Left lung (tissue), 10 donors: ENCODE results near the gene NFATC4. TPM values are rescaled to one million over a fixed set of nuclear protein-coding genes. Genes with fewer than 3 reads are reported as not detected.
A peak's percentile ranks its signal among the peaks of the same experiment; 100 is the strongest.

Experiments used
- ATAC-seq: fragments of 200-7000 bp; cut with Tn5 transposase; one replicate; pipeline ENCODE4 v1.9.1; 2020; ENCODE audit warnings: moderate library complexity
- DNase-seq, 4 donors: peaks; one replicate each; pipeline ENCODE4 v3.0.0-alpha.2; 2013 to 2020
- H3K27ac ChIP-seq, 2 donors: fragments of 200-600 bp; sonication (generic) in 1 of 2; one replicate each; pipeline versions ENCODE4 v1.5.0 to v1.8.0; 2020 to 2021
- H3K27me3 ChIP-seq, 2 donors: fragments of 200-600 bp; sonication (generic) in 1 of 2; one replicate each; pipeline versions ENCODE4 v1.5.0 to v1.8.0; 2020 to 2021
- H3K36me3 ChIP-seq, 2 donors: fragments of 200-600 bp; sonication (generic) in 1 of 2; one replicate each; pipeline versions ENCODE4 v1.5.0 to v1.8.0; 2020 to 2021
- H3K4me1 ChIP-seq, 2 donors: fragments of 200-600 bp; one replicate each; pipeline ENCODE4 v1.8.0; 2021
- H3K4me3 ChIP-seq, 2 donors: fragments of 200-600 bp; sonication (generic) in 1 of 2; one replicate each; pipeline versions ENCODE4 v1.5.0 to v1.8.0; 2020 to 2021; ENCODE audit warnings: mild to moderate bottlenecking in 1 of 2
- H3K9me3 ChIP-seq, 2 donors: fragments of 200-600 bp; sonication (generic) in 1 of 2; one replicate each; pipeline versions ENCODE4 v1.5.0 to v1.8.0; 2020 to 2021
- intact Hi-C, 2 donors: fragments of 100-400 bp; cut with DNase I; formaldehyde crosslinking; loops; one replicate each; pipeline versions ENCODE4 v1.11.2 to v1.14.2; 2022
- polyA plus RNA-seq, 6 donors: library from polyadenylated mRNA; unstranded; fragments of 120-200 nt; gene quantifications; one replicate each; pipeline ENCODE4 v1.2.1, GENCODE V29; 2013; ENCODE audit not compliant: insufficient read length in 6 of 6
- total RNA-seq, 2 donors: library from RNA; stranded (reverse); fragmentation: NEBNext Ultra II Directional; extraction: Animal tissue kit (Norgen Biotek cat#: 25700); gene quantifications; one replicate each; pipeline ENCODE4 v1.2.1, GENCODE V29; 2021
- TF ChIP-seq, protein P1 (sequence below), 2 donors: fragments of 200-600 bp; sonication (generic) in 1 of 2; IDR thresholded peaks; one replicate each; pipeline versions ENCODE4 v1.5.0 to v1.8.0; 2021; ENCODE audit warnings: antibody characterized with exemption in 2 of 2
- donor health status: DM: no; HTN: yes; CAD: no.
- donor health status: DM: no; HTN: no; CAD: no.

Gene NFATC4
- total and polyA plus RNA-seq, 8 donors, result 39.4 to 102 (median 81.1) TPM

DNA sequence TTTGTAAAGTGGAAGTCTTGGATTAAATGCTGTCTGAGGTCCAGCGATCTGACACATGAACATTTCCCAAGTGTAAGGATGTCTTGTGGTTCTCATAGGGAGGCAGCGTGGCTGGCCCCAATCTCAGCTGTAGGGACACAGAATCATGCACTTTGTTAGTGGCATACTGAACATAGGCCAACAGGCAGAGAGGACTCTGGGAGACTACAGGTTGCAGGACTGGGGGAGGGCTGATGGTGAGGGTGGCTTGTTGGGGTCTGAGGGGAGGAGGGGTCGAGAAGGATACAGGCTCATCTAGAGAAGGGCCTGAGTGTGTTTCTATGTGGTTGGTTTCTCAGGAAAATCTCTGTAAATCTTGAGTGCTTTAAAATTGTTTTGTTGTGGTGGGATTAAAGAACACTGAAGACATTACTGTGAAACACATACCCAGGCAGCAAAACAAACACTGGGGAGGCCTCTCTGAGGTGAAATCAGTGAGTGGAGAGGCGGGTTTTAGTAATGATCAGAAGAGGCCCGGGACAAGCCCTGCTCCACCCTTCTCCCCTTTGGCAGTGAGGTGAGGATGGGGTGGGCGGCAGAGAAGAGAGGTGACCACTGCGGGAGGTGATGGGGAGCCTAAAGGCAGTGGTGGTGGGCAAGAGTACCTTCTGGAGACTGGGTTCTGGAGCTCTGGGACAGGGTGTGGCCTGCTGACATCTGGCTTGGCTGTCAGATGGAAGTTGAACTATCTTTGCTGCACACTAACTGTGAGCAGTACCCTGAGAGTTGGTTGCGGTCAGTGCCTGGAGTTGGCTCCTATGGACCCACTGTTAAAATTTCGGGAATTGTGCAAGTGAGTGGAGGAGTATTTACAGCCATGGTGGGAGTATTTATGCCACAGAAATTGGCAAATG, 34.1 kb downstream of the NFATC4 start:
- DNase-seq, result no peak
- H3K27me3 ChIP-seq, result no peaks in the 10 kb centered on the region
- no peak for ATAC-seq
- H3K4me3 ChIP-seq, result no peak overlapping the region
- no peaks in the 10 kb centered on the region for H3K36me3 ChIP-seq
- intact Hi-C loops, result no loop called here
- no peaks in the 10 kb centered on the region for H3K9me3 ChIP-seq
- TF ChIP-seq, protein P1, sequence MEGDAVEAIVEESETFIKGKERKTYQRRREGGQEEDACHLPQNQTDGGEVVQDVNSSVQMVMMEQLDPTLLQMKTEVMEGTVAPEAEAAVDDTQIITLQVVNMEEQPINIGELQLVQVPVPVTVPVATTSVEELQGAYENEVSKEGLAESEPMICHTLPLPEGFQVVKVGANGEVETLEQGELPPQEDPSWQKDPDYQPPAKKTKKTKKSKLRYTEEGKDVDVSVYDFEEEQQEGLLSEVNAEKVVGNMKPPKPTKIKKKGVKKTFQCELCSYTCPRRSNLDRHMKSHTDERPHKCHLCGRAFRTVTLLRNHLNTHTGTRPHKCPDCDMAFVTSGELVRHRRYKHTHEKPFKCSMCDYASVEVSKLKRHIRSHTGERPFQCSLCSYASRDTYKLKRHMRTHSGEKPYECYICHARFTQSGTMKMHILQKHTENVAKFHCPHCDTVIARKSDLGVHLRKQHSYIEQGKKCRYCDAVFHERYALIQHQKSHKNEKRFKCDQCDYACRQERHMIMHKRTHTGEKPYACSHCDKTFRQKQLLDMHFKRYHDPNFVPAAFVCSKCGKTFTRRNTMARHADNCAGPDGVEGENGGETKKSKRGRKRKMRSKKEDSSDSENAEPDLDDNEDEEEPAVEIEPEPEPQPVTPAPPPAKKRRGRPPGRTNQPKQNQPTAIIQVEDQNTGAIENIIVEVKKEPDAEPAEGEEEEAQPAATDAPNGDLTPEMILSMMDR (IDR thresholded peaks at IDR 0.05), result no peak
- peaks cover 6 to 40% of the 10 kb centered on the region in 2 donors for H3K4me1 ChIP-seq
- no peak overlapping the region for H3K27ac ChIP-seq

GRCh38 chr14:24403294-24403998, 35.5 kb downstream of the NFATC4 start:
- peaks cover 6 to 30% of the 10 kb centered on the region in 2 donors for H3K4me1 ChIP-seq
- peak overlapping the region in 1 of 2 donors; percentile 8 for H3K27ac ChIP-seq
- intact Hi-C loops, result no loop called here

DNA sequence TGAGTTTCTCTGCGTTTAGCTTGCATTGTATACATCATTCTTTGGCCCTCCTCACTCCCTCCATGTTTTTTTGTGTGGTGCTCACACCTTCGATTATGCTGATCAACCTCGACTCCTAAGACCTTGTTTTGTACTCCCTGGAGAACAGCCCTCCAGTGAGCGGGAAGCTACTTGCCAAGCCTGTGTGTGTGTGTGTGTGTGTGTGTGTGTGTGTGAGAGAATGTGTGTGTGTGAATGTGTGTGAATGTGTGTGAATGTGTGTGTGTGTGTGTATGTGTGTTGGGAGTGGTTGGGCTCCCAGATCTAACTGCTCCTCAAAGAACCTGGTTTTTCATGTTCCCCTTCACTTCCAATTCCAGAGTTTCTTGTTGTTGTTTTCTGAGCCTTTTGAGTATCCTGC, 36.8 kb downstream of the NFATC4 start:
- H3K4me3 ChIP-seq, result no peak overlapping the region
- DNase-seq, result no peak
- H3K27ac ChIP-seq, result no peak overlapping the region
- peaks cover 6 to 18% of the 10 kb centered on the region in 2 donors for H3K4me1 ChIP-seq
- intact Hi-C loops, result no loop called here
- H3K27me3 ChIP-seq, result no peaks in the 10 kb centered on the region
- H3K36me3 ChIP-seq, result no peaks in the 10 kb centered on the region
- ATAC-seq, result no peak
- H3K9me3 ChIP-seq, result no peaks in the 10 kb centered on the region
- TF ChIP-seq, protein P1 (IDR thresholded peaks at IDR 0.05), result no peak

More at GRCh38 chr14:24403294-24403998, 35.5 kb downstream of the NFATC4 start:
- ATAC-seq (no peak), DNase-seq (peak in 2 of 4 donors; percentile 54 to 84)
- TF ChIP-seq, protein P1 (IDR thresholded peaks at IDR 0.05), result no peak
- no peaks in the 10 kb centered on the region for H3K9me3 ChIP-seq
- H3K36me3 ChIP-seq, result no peaks in the 10 kb centered on the region
- no peaks in the 10 kb centered on the region for H3K27me3 ChIP-seq
- no peak overlapping the region for H3K4me3 ChIP-seq

- Histone ChIP-seq H3K9me3 (no peaks in the 10 kb centered on the region), H3K36me3 (no peaks in the 10 kb centered on the region), H3K4me3 (no peak overlapping the region), H3K4me1 (peaks cover 3 to 6% of the 10 kb centered on the region in 2 donors), H3K27me3 (no peaks in the 10 kb centered on the region), H3K27ac (no peak overlapping the region)
- no peak for DNase-seq
- intact Hi-C loops, result no loop called here
- TF ChIP-seq, protein P1 (IDR thresholded peaks at IDR 0.05), result no peak
- no peak for ATAC-seq
Measured at GRCh38 chr14:24406416-24406815, 38.4 kb downstream of the NFATC4 start.
